Activated CD8-positive, alpha-beta memory T cell treated with anti-CD3 and anti-CD28 coated beads for 48 hours (primary cell): ENCODE results near the gene PCNX1.
"Not testable (repeated sequence)": the region's sequence is repeated elsewhere in the genome, so short reads cannot be mapped to it uniquely, and the experiment has no call there.

Experiments
- DNase-seq, 3 experiments: peaks; one replicate each; pipeline ENCODE4 v3.0.0-alpha.2; 2020; ENCODE audit warnings: low read depth in 2 of 3, low spot score in 2 of 3

The PCNX1 gene

GRCh38 chr14:71012888-71013287 is 105.6 kb downstream of the PCNX1 start:
- no peak for DNase-seq

DNA sequence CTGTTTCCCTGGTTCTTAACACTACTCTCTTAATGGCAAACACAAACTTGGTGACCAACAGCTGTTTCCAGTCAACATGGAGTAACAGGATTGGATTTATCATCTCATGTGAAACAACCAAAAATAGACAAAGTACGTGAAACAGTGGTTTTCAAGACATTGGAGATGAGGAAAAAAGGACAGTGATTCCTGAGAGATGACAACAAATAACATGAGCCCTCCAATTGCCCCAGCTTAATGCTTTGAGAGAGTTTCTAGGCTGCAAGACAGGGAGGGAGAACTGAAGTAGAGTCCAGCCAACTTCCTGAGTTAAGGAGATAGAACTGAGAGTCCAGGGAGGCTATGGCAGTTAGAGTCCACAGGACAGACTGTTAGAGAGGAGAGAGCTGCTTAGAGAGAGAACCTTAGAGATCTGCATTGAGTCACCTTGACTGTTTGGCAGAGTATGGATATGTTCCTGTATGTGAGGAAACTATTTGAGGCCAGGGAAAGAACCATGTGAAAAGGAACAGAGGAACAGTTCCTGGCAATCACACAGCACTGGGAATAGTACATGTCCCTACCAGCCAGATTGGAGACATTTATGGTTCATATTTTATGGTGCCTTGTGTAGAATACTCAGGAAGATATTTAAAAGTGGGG is 106.4 kb downstream of the PCNX1 start:
- no peak for DNase-seq

DNA sequence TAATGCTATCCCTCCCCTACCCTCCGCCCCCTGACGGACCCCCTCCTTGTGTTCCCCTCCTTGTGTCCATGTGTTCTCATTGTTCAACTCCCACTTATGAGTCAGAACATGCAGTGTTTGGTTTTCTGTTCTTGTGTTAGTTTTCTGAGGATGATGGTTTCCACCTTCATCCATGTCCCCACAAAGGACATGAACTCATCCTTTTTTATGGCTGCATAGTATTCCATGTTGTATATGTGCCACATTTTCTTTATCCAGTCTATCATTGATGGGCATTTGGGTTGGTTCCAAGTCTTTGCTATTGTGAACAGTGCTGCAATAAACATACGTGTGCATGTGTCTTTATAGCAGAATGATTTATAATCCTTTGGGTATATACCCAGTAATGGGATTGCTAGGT is 112.7 kb downstream of the PCNX1 start:
- not testable (repeated sequence) for DNase-seq

GRCh38 chr14:71021347-71022011 is 114.2 kb downstream of the PCNX1 start:
- DNase-seq, result no peak

DNA sequence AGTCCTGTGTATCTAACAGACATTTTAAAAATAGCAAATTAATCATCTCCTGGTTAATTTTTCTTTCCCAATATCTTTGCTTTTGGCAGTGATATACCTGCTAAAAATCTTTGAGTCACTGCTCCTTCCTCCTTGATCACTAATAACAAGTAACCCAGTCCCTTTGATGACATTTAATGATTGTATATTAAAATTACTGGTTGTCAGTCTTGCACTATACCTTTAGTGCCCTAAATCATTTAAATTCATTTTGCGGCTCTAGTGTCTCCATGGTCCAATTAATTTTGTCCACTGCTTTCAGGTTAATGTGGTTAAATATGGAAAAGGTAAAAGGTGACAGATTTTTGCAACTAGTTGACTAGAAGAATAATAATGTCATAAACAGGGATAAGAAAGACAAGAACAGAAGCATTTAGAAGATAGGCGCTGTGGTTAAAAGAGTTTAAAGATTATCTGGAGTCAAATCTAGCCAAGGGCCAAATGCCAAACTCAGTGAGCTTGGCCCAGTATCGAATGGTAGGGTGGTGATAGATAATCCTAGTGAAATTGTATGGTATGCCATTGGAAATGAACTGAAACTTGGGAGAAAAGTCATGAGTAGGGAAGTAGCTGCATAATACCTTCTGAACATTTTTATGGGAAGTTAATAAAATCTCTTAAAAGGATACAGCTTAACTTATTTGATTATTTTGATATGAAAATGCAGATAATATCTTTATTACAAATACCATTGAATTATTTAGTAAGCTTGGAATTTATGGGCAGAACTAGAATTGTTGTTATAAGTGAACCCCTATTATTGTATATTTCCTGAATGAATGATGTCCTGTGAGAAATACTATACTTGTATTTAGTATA is 115.0 kb downstream of the PCNX1 start:
- no peak for DNase-seq

- DNase-seq, result no peak
Measured at GRCh38 chr14:71022939-71023338, 115.7 kb downstream of the PCNX1 start.

- DNase-seq, result no peak
Measured at GRCh38 chr14:71029236-71029781, 122.0 kb downstream of the PCNX1 start.

DNA sequence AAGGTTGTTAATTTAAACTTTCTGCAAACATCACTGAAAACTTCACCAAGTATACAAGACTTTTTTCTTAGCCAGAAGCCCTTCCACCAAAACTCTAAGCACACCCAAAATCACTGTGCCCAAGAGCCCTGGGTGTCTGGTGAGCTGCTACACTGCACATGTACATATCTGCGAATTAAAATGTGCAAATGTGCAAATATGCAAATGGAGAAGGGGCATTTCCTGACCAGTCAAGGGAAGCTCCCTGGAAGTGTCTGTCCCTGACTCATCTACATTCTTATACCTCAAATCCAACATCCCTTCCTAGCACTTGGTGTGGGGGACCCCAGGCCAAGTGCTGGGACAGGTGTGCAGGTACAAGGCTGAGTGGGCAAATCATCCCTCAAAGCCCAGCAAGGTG is 123.7 kb downstream of the PCNX1 start:
- DNase-seq, result no peak

GRCh38 chr14:71036433-71036832 is 129.2 kb downstream of the PCNX1 start:
- no peak for DNase-seq

GRCh38 chr14:71048393-71048792 is 141.1 kb downstream of the PCNX1 start:
- no peak for DNase-seq

DNA sequence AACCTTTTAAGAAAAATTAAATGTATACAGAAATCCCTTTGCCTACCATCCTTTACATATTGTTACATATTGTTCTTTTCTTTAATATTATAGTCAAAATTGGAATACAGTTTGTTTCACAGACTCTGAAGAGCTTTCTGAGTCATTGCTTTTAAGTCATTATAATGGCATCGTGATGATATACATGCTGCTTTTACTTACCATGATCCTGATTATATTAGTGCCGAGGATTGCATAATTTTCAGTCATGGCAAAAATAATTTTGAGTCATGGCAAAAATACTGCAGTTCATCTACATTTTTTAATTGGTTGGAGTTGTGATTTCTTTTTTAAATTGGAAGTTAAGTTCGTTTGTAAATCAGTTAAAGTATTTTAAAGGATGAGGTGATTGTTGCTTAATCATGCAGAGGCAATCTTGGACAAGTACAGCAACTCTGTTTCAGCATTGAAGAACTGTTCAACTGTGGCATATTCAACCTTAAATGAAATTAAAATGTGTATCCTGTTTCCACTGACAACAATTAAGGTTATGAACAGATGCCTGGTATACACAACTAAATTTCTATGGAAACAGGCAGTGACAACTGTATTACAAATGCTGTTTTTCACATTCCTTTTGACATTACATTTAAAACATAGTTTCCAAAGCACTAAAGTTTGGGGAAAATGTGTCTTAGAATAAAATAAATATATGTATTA is 142.3 kb downstream of the PCNX1 start:
- no peak for DNase-seq

DNA sequence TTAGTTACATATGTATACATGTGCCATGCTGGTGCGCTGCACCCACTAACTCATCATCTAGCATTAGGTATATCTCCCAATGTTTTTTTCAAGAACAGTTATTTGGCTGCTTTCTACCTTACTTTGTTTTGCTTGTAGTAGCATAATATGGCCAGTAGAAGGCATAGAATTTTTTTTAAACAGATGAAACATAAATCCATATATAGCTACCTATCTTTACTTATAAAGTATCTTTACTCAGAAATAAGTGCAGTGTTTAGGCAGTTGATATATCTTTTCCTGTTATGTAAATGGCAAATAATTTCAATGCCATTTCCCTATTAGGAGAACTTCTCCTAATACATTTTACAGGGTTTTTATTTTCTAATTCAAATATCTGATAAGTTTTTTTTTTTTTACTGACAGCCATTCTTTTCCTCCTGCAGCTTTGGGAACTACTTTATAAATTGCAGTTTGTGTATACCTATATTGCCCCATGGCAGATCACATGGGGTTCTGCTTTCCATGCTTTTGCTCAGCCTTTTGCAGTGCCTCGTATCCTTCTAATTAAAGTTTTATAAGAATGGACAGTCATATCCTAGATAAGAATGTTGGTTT is 143.1 kb downstream of the PCNX1 start:
- no peak for DNase-seq

- no peak for DNase-seq
Measured at GRCh38 chr14:71054706-71055105, 147.4 kb downstream of the PCNX1 start.

- no peak for DNase-seq
Measured at GRCh38 chr14:71056168-71056567, 148.9 kb downstream of the PCNX1 start.

- no peak for DNase-seq
Measured at GRCh38 chr14:71060274-71060673, 153.0 kb downstream of the PCNX1 start.

GRCh38 chr14:71060825-71061455 is 153.7 kb downstream of the PCNX1 start:
- no peak for DNase-seq

DNA sequence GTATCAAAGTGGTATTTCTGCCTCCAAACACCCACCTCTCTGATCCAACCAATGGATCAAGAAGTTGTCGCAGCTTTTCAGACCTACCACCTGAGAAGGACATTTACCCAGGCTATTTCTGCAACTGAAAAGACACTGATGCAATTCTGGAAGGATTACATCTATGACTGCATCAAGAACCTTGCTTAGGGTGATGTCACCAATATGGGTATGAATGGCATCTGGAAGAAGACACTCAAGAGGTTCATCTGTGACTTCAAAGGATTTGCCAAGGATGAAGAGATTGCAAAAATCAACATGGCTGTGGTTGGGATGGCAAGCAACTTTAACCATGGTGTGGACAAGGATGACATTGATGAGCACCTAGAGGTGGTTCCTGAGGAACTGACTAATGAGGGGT is 154.2 kb downstream of the PCNX1 start:
- no peak for DNase-seq

DNA sequence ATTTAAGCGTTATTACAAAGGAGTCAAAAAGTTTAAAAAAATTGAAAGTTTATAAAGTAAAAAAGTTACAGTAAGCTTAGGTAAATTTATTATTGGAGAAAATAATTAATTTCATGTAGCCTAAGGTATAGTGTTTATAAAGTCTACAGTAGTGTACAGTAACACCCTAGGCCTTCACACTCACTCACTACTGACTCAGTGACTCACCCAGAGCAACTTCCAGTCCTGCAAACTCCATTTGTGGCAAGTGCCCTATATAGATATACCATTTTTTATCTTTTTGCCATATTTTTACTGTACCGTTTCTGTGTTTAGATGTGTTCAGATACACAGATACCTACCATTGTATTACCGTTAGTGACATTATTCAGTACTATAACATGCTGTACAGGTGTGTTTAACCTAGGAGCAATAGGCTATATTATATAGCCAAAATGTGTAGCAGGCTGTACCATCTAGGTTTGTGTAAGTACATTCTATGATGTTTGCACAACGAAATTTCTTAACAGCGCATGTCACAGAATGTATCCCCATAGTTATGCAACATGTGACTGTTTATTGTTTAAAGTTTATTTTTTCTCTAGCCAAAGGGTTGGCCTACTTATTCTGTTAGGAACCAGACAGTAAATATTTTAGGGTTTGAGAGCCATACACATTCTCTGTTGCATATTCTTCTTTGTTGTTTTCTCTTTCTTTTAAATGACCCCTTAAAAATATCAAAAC is 155.5 kb downstream of the PCNX1 start:
- DNase-seq, result no peak

DNA sequence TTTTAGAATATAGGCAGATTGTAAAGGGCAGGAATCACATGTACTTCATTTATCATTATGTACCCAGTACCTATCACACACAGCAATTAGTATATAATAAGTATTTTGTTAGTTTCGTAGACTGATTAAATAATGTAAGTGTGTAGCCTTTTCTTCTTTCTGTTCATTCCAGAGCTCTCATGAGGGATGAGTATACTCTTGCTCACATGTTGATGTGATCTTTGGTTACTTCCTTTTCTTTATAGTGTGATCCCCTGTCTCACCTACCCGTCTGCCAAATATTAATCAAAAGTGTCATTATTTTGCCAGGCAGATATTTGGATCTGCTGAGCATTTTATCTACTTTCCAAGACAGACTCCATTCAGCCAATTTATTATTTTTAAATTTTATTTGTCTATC is 156.1 kb downstream of the PCNX1 start:
- no peak for DNase-seq

DNA sequence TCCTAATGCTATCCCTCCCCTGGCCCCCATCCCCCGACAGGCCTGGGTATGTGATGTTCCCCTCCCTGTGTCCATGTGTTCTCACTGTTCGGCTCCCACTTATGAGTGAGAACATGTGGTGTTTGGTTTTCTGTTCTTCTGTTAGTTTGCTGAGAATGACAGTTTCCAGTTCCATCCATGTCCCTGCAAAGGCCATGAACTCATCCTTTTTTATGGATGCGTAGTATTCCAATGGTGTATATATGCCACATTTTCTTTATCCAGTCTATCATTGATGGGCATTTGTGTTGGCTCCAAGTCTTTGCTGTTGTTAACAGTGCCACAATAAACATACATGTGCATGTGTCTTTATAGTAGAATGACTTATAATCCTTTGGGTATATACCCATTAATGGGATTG is 157.5 kb downstream of the PCNX1 start:
- DNase-seq, result not testable (repeated sequence)
